Kasumi-1 (cell line): Measurements from ENCODE around the gene EYA4.
"Not testable (repeated sequence)": the region's sequence is repeated elsewhere in the genome, so short reads cannot be mapped to it uniquely, and the experiment has no call there.

Experiments used
- DNase-seq, 2 experiments: peaks; one replicate each; lab custom pipeline; 2025; lab: John Stamatoyannopoulos, UW

The EYA4 gene

GRCh38 chr6:133528566-133528965, 287.4 kb downstream of the EYA4 start:
- DNase-seq, result no peak

- DNase-seq, result no peak
Measured at GRCh38 chr6:133532908-133533307, 291.8 kb downstream of the EYA4 start.

- no peak for DNase-seq
Measured at GRCh38 chr6:133539502-133540259, 298.5 kb downstream of the EYA4 start.

- DNase-seq, result no peak
Measured at GRCh38 chr6:133540361-133540760, 299.2 kb downstream of the EYA4 start.

GRCh38 chr6:133541040-133541439, 299.9 kb downstream of the EYA4 start:
- no peak for DNase-seq

- no peak for DNase-seq
Measured at GRCh38 chr6:133542056-133542821, 301.1 kb downstream of the EYA4 start.

- DNase-seq, result no peak
Measured at GRCh38 chr6:133544419-133544818, 303.3 kb downstream of the EYA4 start.

- no peak for DNase-seq
Measured at GRCh38 chr6:133546098-133546497, 304.9 kb downstream of the EYA4 start.

GRCh38 chr6:133547136-133547535, 306.0 kb downstream of the EYA4 start:
- no peak for DNase-seq

DNA sequence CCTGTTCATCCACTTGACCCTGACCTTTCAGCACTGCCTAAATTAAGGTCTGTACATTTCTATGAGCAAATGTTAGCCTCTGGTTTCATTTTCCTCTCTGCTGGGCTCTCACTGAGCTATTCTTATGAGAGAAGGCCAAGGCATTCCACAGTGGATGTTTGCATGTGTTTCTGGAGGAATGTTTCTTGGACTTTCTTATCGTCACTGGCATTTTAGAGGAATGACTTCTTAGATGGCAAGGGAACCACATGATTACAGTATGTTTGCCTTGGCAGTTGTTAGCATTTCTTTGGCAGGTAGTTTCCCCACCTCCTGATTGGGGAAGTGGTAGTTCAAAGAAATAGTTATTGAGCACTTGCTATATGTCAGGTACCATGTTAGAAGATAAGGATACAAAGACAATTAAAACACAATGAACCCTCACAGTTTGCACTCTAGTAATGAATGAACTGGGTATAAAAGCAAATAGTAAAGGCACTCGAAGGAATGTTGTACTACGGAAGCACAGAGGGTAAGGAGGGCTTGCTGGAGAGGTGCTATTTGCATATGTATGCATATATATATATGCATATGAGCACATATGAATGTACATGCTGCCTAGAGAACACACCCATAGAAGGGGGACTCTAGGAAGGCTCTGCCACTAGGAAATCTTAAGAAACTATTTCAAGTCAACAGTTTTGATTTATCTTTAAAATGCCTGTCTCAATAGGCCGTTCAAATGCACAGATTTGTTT, 307.4 kb downstream of the EYA4 start:
- no peak for DNase-seq

DNA sequence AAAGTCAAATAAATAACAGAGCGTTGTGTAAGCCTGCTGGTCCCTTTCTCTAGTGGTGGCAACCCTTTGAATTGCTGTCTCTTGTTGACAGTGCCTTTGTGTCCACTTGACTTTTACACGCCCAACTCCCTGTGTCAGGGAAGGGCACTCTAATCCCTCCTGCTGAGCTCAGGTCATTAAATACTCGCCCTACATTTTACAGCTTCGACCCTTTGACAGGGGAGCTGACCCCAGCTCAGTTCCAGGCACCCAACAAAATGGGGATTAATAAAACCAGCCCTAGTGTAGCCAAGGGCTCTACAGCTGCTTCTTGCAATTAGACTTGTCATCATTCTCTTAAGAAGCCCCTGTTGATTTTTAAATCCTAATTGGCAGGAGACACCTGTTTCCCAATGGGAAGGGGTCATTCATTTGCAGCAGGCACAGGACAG, 308.2 kb downstream of the EYA4 start:
- no peak for DNase-seq

- no peak for DNase-seq
Measured at GRCh38 chr6:133550026-133550425, 308.9 kb downstream of the EYA4 start.

DNA sequence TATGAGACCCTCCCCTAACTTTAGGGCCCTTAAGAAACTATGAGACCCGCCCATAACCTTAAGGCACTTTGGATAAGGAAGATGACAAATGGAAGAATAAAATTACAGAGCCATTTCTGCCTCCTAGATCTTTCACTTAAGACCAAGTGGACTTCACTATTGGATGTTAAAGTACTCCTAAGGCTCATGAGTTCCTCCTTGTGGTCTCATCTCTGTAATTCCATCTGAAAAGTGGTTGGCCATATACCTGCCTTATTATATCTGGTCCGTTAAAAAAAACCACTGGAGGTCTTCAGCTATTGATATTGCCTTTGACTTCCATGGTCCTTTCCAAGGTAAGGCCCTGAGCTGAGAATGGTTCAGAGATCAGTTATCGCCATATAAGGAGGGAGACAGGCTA, 310.3 kb downstream of the EYA4 start:
- no peak for DNase-seq

- no peak for DNase-seq
Measured at GRCh38 chr6:133551847-133552341, 310.7 kb downstream of the EYA4 start.

DNA sequence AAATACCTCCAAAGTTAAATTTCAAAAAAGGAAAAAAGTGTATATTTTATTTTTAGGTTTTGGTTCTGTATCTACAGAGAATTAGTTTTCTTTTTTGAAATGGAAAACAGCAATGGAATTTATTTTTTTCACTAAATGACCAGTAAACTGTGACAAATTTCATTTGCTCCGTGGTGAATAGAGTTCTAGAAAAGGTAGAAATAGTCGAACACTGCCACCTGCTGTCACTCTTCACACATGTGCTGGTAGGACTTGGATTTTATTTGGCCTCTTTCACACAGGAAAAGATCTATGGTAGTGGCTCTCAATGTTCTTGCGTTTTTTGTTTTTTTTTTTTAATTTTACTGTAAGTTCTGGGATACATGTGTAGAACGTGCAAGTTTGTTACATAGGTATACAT, 312.5 kb downstream of the EYA4 start:
- peak; percentile 68 to 77 for DNase-seq

- not testable (repeated sequence) for DNase-seq
Measured at GRCh38 chr6:133554121-133554520, 313.0 kb downstream of the EYA4 start.

DNA sequence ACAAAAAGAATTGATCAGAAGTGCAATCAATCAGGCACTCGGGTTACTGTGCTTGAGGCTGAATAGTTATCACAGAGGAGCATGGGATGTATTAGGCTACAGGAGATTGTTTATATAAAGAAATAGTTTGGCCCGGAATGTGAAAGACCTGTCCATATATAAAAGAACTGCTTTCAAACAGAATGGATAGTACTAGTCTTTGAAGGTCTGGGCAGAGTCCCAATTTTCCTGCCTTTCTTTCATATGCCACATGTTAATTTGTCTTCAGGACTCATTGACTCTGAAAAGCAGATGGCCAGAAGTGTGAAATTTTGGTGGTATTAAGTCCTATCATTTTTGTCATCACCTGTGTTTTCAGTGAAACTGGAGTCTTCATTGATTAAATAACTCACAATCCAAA, 314.5 kb downstream of the EYA4 start:
- DNase-seq, result no peak

GRCh38 chr6:133559926-133560325, 318.8 kb downstream of the EYA4 start:
- no peak for DNase-seq

GRCh38 chr6:133567636-133568035, 326.5 kb downstream of the EYA4 start:
- no peak for DNase-seq

- DNase-seq, result peak; percentile 67 to 74
Measured at GRCh38 chr6:133568970-133569889, 328.1 kb downstream of the EYA4 start.

GRCh38 chr6:133571681-133572080, 330.5 kb downstream of the EYA4 start:
- DNase-seq, result no peak
